Fibroblast of upper back skin (primary cell): ENCODE results near the gene HSPA1A.

Experiments
- DNase-seq: peaks from one replicate; pipeline ENCODE4 v3.0.0-alpha.2; 2013

The HSPA1A gene

GRCh38 chr6:31865205-31866118 lies 50.1 kb downstream of the HSPA1A start:
- no peak for DNase-seq
